GM18907 (cell line): ENCODE results near the gene KCND2.
"Not testable (repeated sequence)": the region's sequence is repeated elsewhere in the genome, so short reads cannot be mapped to it uniquely, and the experiment has no call there.

Experiments used
- ATAC-seq: cut with Tn5 transposase; IDR thresholded peaks from one replicate; pipeline ENCODE4 v1.9.1; 2021; ENCODE audit warnings: mild to moderate bottlenecking, moderate library complexity; ENCODE audit not compliant: unreplicated experiment

KCND2 gene

GRCh38 chr7:120733835-120734234, 460.9 kb downstream of the KCND2 start:
- ATAC-seq, result no peak

- ATAC-seq, result no peak
Observed at GRCh38 chr7:120735791-120736190, 462.8 kb downstream of the KCND2 start.

DNA sequence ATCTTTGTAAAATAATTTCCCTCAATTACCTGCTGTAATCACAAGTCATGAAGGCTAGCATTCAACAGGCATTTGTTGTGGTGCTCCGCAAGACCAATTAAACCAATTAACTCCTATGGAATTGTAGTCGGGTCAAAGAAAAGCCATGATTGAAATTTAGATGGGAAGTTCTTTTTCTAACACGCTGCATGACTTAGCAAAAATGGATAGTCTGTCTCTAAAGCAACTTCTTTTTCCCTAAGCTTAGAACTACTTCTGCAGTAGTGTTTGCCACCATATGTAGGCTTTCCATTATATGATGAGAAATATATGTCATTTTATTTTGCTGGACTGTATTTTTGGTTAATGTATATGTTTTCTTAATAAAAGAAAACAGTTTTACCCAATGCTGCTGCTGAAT, 465.8 kb downstream of the KCND2 start:
- no peak for ATAC-seq

- no peak for ATAC-seq
Observed at GRCh38 chr7:120740348-120740747, 467.4 kb downstream of the KCND2 start.

GRCh38 chr7:120741371-120742042, 468.5 kb downstream of the KCND2 start:
- ATAC-seq, result no peak

DNA sequence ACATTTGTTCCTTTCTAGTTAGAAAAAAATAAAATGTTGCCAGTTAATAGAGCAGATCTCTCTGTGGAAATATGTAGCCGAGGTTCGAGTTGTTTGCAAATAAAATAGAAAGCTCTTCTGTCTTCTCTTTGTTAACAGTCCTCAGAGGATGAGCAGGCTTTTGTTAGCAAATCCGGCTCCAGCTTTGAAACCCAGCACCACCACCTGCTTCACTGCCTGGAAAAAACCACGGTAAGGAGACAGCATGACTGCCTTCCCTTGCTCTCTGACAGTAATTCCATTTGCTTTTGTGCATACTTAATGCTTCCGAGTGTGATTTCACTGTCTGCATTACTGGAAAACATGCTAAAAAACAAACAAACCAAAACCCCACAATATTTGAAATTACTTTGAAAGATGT, 469.4 kb downstream of the KCND2 start:
- no peak for ATAC-seq

GRCh38 chr7:120743128-120743527, 470.2 kb downstream of the KCND2 start:
- no peak for ATAC-seq

- ATAC-seq, result peak; percentile 86
Observed at GRCh38 chr7:120760050-120760449, 487.1 kb downstream of the KCND2 start.

- ATAC-seq, result no peak
Observed at GRCh38 chr7:120760851-120761250, 487.9 kb downstream of the KCND2 start.

- no peak for ATAC-seq
Observed at GRCh38 chr7:120770206-120770605, 497.2 kb downstream of the KCND2 start.

DNA sequence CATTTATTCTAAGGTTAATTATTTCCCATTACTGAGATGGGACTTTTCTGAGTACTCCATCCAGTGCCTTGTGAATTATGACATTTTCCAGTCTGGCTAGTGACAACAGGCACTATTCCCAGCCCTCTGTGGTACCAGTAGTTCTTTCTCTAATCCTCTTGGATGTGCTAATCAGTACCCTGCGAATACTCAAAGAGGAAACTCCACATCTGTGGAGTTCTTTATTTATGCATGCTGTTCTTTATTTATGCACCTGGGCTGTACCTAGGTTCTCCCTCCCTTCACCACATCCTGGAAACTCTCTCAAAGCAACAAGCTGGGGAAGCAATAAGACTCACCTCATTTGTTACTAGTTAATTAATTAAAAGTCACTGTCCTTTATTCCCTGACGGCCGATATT, 501.5 kb downstream of the KCND2 start:
- peak; percentile 63 for ATAC-seq

DNA sequence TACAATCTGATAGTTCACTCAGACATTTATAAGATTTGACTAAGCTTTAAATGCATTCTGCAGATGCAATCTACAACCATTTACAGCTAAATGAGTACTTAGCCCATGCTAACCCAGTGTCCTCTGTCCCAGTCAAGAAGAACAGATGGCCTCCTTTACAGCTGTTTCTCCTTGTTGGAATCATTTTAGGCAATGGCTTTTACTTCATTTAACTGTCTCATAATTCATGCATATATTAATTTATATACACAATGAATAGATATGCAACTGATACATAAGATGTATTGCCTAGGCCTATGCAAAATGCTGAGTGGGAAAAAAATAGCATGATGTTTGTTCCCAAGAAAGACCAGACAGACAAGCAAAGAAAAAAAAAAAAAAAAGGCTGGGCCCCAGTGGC, 502.8 kb downstream of the KCND2 start:
- no peak for ATAC-seq

- not testable (repeated sequence) for ATAC-seq
Observed at GRCh38 chr7:120779078-120779477, 506.1 kb downstream of the KCND2 start.

DNA sequence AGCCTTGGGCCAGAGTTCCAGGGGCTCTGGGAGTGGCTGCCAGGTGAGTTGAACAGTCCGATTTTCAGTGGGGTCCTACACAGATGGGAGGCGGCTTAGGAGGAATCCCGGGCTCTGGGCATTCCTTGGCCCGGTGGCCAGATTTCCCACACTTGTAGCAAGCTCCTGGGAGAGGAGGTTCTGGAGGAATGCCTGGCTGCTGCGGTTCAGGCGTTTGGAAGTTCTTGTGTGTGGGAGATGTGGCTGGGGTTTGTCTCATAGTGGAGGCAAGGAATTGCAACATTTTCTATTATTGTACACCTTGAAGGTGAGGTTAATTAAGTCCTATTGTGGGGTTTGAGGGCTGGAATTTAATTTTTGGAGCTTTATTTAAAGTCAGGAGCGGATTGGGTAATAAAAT, 507.5 kb downstream of the KCND2 start:
- not testable (repeated sequence) for ATAC-seq

DNA sequence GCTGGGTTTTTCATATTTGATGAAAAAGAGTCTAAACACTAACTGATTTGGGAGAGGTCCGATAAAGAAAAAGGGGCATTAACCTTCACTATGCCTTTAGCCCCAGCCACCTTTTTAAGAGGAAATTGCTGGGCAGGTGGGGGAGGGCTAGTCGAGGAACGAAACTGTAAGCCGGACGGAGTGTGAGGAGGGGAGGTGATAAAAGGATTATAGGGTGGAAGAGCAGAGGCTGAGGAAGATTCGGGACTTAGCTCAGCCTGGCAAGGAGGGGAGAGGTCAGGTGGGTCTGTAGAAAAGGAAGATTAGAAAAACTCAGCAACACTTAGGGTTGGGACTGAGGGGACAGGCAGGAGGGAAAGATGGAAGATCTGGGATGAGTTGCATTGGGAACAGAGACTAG, 508.0 kb downstream of the KCND2 start:
- ATAC-seq, result no peak

DNA sequence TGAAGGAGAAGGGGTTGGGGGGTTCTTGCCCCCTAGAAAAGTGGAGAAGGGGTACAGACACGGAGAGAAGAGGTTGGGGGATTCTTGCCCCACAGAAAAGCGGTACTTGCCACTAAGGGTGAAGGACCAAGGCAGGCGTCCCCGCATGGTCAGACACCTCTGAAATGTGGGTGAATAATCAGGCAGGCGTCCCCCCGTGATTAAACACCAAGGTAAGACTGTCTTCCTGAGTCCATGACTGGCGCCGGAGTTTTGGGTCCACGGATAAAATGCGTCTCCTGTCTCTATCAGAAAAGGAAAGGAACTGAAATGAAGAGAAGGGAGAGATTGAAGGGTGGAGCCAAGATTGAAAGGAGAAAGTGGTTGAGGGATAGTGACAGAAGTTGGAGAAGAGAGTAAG, 508.9 kb downstream of the KCND2 start:
- not testable (repeated sequence) for ATAC-seq

DNA sequence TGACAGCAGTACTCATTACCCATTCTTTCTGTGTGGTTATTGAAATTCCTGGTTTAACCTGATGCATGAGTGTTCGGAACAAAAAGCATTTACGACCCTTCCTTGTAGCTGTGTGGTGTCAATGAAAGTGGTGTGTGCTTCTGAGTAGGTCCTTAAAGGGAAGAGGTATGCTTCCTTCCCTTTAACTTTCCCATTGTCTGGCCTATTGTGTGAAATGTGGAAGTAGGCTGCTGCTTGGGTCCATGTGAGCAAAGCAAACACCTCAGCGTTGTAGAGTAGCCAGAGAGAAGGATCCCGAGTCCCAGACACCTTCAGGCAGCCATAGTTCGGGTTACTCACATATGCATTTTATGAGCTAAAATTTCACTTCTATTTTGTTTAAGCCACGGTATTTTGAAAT, 510.3 kb downstream of the KCND2 start:
- ATAC-seq, result no peak

DNA sequence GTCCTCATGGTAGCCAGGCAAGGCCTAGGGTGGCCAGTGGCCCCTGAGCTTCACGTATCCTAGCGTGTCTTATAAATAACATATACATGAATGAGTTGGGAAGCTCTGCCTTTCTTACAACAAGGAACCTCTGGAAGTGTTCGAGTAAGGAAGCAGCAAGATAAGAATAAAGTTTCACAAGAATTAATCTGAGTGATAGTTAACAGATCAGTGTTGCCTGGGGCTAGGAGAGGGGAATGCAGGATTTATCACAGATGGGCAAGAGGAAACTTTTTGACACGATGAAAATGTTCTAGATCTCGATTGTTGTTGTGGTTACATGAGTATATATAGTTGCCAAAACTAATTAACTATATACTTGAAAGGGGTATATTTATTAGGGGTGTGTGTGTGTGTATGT, 510.7 kb downstream of the KCND2 start:
- ATAC-seq, result no peak

GRCh38 chr7:120785095-120785494, 512.1 kb downstream of the KCND2 start:
- no peak for ATAC-seq

DNA sequence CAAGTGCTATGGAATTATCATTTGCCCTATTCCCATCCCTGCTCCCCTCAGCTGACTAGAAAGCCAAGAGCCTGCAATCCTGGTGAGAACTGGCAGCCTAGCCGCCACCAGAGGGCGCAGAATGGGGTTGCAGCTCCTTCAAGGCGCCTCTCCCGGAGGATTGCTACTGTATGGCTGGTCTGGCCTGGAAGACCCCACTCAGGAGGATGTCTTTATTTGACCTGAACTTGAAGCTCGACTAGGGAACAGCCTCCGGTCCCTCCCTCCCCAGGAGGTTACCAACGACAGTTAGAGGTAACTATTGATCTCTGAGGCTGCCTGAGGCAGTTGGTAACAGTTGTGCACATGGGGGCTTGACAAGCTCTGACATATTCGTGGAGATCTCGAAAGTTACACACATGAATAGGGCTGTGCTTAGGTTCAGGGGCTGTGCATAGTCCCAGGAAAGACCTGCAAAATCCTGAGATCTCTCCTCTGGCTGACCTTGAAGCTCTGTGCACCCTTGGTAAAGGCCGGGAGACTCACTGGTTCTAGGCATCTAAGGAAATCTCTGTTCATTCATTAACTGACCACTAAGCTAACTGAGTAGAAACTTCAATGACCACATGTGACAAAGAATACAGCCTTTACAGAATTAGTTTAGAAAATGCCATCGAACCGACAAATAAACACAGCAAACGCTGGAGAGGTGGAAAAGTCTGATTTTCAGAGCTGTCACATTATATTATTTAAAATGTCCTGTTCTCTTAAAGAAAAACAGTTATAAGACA, 519.3 kb downstream of the KCND2 start:
- peak; percentile 93 for ATAC-seq

- ATAC-seq, result no peak
Observed at GRCh38 chr7:120792861-120793130, 519.8 kb downstream of the KCND2 start.

DNA sequence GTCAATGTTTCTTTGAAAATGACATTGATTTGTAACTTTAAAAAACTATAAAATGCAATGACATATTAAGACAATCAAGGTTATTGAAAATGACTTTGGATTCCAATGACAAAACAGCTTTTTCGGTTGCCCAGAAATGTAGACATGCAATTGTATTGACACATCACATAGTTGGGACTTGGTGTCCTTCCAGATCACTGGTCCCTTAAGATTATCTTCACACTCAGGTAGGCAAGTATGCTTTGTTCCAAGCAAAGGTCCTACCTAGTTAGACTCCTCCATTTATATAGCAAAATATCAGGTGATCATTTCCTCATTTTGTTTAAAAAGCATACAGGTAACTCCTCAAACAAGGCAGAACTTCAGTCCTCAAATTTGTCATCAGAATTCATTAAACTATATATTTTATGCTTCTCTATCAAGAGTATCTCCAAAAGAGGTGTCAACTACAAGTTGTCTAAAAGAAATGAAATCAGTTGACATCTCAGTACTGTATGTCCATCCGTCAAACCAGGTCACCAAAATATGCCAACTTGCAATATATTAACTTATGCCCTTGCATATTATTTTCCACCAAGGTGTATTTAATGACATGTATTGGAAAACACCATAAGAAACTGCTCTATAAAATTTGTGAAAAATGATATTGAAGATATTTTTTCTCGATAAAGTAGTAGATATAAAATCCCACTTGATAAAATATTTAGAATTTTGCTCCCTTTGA, 520.4 kb downstream of the KCND2 start:
- ATAC-seq, result no peak
